HG03521 (cell line): ENCODE measurements around the gene FAM174A.

Experiments used
- ATAC-seq: cut with Tn5 transposase; IDR thresholded peaks from one replicate; pipeline ENCODE4 v1.9.1; 2021; ENCODE audit warnings: mild to moderate bottlenecking, moderate library complexity; ENCODE audit not compliant: unreplicated experiment

Gene FAM174A

DNA sequence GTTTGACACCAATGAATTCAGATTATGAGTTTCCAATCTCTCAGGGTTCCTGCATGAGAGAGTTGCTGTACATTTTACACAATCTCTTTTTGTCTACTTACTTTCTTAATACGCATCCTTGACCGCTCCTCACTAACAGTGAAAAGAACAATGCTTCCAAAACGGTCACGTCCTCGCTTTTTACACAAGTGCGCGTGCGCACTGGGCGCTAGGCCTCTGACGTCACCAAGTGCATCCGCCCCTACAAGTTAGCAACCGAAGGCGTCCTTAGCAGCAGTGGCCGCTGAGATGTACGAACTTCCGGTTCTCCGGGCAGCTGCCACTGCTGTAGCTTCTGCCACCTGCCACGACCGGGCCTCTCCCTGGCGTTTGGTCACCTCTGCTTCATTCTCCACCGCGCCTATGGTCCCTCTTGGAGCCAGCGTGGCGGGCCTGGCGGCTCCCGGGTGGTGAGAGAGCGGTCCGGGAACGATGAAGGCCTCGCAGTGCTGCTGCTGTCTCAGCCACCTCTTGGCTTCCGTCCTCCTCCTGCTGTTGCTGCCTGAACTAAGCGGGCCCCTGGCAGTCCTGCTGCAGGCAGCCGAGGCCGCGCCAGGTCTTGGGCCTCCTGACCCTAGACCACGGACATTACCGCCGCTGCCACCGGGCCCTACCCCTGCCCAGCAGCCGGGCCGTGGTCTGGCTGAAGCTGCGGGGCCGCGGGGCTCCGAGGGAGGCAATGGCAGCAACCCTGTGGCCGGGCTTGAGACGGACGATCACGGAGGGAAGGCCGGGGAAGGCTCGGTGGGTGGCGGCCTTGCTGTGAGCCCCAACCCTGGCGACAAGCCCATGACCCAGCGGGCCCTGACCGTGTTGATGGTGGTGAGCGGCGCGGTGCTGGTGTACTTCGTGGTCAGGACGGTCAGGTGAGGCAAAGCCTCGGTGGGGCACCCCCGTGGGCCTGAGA, at the start of gene FAM174A:
Gene FAM174A (plus strand): TSS at position 315 of the 946 bp plus-strand sequence. CDS start 157 bp downstream, at position 472.
- ATAC-seq, result peak; percentile 98

DNA sequence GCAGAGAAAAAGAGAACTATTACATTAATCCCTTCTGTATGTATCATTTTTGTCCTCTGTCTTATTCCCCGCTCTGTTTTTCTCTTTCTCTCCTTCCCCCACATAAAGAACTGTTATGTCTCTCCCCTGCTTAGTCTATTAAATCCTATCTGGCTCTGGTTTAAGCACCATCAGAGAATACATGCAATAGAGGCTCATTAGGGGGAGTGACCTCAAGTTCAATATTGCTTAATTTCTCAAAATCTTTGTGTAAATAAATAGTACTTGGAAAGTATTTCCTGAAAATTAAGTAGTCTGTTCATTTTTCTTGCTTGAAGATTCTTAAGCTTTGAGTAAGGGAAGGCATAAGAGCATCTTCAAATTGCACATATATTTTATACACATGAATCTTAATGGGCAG, 41.2 kb upstream of the FAM174A start:
- ATAC-seq, result no peak

DNA sequence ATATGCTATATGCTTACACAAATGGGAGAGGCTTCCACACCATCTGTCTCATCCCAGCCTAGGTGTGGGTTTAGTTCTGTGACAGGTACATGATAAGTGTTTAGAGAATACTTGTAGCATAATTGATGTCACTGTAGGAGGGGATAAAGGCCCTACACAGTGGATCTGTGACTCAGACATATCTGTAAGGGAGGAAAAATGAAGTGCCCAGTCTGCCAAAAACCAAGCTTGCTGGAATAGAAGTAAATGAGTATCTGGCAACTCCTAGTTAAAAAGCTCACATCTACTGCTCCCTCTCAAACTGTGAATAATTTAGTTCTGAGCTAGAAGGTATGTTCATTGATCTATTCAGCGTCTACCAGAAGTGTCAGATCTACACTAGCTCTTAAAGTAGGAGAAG, 38.9 kb upstream of the FAM174A start:
- no peak for ATAC-seq

DNA sequence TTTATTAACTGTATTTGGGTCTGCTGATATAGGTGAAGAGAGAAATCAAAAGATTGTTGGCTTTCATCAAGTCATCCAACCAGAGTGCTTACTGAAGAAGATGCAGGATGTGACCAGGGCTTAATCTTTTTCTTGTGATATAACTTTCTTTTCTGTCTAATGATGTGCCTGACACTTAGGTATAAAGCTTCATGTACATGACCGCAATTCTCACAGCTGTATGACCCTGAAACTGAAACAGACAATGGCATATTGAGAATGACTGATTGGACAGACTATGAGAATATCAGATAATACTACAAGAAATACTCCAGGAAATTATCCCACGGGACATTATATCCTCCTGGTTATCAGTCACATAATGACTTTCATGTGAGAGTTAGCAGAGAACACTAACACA, 32.5 kb upstream of the FAM174A start:
- no peak for ATAC-seq

DNA sequence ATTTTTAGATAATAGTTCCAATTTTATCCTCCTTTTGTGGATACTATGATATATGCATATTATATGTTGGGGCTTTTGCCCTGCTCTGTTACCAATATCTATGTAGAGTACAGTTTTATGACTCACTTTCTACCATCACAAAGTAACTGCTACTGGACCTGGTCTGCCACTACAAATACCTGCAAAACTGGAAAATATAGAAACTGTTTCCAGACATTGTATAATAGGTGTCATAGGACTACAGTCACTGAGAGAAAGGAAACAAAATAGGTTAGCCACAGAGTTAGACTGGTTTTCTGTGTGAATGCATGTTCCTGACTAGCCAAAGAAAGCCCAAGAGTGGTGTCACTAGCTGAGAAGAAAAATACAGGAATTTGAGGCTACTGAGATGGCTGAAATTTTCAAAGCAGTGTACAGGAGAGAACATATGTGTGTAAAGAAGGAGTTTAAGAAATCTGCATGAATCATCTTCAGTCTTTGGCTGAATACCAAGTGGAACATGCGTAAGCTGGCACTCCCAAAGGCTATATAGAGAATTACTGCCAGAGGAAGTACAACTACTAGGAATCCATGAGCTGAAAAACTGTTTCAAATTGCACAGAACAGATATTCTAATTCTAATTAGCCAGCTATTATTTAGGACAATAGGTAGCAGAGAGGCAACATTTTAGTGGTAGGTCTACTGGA, 29.0 kb upstream of the FAM174A start:
- no peak for ATAC-seq

DNA sequence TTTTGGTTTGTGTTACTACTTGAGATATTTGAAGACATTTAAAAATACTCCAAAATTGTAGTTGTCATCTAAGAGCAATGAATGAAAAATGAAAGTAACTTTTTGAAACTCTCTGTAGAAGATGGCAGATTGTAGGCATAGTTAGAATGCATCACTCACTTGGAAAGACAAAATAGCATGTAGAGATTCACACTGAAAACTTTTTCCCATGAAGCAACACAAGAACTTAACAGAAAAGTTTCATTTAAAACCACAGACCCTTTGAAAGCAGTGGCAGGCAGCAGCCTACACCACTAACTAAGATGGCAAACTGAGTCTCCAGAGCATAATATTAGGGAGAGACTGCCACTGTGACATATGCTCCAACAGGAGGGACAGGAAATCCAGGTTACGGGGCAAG, 18.9 kb upstream of the FAM174A start:
- ATAC-seq, result no peak

DNA sequence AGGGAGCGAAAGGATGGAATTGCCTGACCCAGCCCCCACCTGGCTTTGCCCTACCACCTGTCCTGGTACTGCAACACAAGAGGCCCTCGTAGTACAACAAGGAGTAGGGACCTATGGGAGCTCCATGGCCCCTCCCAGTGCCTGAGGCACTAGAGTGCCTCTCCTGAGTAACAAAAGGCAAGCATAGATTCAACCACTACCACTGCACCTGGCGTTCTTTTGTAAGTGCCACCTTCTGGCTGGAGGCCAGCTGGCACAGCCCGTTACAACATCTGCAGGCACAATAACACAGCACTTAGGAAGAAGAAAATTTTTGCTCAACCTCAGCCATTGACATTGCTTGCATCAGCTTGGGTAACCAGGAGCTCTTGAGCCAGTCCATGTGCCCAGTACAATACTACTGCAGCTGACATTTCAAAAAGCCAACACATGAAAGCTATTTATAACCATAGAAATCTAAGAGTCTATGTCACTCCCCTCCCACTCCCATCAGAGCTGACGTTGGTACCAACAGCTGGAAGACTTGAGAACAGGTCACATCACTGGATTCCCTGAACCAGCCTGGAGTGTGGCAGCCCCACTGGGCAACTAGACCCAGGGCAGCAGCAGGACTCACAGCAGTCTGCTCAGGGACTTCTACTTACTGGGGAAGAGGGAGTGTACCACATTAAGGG, 17.7 kb upstream of the FAM174A start:
- no peak for ATAC-seq

DNA sequence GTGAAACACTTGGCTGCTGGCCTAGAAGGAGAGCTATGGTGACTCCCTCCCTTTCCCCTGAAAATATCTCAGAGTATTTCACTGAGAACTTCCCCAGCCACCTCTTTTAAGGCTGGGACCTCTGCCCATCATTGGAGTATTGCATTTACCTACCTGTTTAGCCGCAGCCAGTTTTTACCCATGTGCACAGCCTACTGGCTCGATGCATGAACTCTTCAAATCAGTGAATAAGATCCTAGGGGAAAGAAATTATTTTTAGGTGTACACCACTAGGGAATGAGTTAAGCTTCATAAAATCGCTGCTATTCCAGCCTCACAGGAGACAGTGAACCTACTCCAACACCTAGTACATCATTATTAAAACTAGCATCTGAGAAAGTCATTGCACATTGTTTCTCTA, 16.8 kb upstream of the FAM174A start:
- no peak for ATAC-seq

DNA sequence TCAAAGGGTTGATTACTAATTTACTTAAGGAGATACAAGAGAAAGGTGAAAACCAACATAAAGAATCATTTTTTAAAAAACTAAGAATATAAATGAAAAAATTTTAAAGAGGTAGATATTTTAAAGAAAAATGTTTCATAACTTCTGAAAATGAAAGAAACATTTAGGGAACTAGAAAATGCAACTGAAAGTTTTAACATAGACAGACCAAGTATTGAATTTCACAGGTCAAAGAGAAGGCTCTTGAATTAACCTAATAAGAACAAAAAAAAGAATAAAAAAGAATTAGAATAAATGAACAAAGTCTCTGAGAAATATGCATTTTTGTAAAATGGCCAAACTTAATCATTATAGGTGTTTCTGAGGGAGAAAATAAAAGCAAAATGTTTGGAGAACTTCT, 16.1 kb upstream of the FAM174A start:
- peak; percentile 60 for ATAC-seq

DNA sequence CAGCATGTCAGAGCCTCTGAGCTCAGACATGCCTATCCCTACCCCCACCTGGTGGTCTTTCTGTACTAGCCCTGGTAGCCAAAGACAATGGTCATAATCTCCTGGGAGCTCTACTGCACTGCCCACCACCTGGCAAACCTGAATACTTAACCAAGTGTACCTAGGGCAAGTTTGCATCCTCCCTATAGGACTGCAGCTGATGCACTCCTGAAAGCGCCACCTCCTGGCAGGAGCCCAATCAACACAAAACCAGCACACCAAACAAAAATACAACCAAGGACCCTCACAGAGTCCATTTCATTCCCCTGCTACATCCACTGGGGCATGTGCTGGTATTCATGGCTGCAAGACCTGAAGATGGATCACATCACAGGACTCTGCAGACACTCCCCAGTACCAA, 14.8 kb upstream of the FAM174A start:
- ATAC-seq, result no peak

DNA sequence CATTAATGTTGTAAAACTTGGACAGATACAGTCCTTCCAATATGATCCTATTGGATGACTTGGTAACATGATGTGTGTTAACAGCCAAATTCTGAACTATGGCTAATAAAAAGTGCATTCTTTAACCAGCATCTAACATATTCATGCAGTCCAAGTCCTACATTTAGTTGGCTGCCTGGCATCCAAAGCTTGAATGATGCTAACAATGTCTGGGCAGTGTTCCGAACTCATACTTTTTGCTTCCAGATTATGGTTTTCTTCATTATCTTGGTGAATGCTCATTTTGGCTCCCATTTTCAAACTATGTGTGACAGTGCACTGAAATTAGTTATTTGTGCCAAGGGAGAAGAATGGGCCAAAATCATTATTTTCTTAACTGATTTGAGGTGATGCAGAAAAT, 2.8 kb downstream of the FAM174A start:
- ATAC-seq, result no peak

DNA sequence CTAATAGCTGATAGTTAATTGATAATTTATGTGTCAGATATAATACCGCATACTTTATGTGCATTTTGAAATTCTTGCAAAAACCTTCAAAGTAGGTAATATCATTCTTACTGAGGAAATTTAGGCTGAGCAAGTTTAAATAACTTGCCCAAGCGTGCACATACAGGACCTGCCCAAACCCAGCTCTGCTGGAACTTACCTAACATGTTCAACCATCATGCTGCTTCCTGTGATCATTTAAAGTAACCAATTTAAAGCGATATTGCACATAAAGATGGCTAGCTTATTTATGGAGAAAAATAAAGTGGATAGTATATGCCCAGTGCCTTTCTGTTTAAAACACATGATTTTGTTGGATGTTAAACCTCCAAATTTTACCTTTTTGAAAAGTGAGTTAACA, 4.3 kb downstream of the FAM174A start:
- ATAC-seq, result no peak

DNA sequence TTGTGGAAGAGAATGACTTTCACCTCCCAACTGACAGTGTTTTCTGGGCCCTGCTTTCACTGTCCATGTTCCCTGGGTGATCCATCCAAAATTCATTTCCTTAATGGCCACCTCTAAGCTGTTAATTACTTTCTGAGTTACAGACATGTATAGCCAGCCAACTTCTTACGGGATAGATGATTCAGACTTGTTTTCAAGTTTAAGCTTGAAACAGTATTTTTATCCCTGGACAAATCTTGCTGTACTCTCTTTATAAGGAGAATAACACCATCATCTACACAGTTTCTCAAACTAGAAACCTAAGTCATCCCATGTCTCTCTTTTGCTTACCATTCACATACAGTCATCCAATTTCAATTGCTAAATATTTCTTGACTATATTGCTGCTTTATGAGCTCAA, 6.9 kb downstream of the FAM174A start:
- no peak for ATAC-seq

DNA sequence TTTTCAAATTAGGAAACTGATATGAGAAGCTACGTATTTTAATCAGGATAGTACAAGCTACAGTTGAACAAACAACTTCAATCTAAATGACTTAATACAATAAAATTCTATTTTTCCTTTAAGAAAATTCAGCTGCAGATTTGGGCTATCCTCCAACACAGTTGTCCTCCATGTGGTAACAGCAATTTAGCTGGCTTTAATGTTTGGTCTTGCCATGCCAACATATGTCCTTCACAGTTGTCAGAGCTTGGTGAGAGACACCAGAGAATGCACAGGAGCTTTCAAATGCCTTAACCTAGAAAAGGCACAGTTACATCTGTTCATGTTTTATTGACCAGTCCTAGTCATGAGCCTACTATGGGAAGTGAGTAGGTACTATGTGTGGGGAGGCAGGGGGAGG, 10.8 kb downstream of the FAM174A start:
- no peak for ATAC-seq

DNA sequence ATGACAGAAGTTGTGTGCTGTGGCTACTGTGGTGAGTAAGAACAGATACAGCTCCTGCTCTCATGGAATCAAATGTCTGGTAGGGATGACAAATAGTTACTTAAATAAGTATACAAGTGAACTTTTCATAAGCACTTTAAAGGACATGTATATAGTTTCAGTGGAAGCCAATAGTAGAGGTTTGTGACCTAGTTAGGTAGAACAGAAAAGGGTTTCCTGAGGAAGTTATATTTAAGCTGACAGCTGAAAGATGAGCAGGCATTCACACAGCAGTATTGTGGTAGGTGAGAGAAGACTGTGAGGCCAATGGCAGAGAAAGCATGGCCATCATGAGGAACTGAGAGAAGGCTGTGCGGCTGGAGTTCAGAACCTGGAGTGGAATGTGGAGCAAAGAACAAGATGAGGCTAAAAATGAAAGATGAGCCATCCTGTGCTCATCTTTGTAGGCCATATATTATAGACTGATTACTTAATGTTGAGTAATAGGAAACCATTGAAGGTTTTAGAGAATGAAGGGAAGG, 15.4 kb downstream of the FAM174A start:
- peak; percentile 83 for ATAC-seq

DNA sequence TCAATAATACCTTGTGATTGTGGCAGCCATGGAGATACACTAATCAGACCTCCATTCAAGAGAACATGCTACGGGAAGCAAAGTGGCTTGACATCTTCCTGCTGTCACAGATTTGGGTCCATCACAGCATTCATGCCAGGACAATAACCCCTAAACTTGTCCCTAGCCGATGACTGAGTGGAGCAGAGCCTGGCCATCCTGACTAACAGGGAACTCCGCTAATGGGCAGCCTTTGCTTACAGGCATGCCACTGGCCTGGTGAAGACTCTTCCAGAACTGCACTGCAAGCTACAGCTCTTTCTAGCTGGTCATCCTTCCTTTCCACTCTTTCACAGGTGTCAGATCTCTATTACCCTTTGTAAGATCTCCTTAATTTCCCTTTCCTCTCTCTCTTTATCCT, 16.0 kb downstream of the FAM174A start:
- no peak for ATAC-seq

DNA sequence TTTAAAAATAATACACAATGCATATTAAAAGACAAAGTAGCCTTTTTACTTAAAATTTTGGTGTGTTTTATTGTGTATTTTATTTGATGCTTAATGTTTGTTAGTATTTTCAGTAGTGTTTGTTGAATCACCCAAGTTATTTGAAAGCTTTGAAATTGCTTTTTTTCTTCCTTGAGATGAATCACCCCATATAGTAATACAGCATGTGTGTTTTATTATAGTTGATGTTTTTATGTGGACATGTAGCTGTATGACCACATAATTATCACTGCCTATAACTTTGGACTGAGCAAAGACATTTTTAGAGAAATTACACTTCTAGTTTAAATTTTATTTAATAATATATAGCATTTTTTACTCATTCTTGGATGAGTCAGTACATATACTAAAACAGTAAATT, 18.0 kb downstream of the FAM174A start:
- ATAC-seq, result no peak

DNA sequence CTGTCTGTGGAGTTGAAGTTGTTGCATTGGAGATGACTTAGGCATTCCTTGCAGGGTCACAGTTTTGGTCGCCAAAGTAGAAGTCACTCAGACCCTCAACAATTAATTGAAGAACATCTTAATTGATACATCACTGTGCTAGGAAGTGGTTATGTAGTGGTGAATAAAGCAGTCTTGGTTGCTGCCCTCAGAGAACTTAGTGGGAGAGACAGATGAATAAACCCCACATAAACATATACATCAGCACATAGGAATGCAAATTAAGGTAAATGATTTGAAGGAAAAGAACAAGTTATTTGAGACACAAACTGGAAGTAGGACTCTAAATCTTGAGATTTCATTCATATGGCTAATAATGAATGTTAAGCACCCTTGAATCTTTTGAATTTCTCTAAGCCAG, 25.7 kb downstream of the FAM174A start:
- ATAC-seq, result no peak

DNA sequence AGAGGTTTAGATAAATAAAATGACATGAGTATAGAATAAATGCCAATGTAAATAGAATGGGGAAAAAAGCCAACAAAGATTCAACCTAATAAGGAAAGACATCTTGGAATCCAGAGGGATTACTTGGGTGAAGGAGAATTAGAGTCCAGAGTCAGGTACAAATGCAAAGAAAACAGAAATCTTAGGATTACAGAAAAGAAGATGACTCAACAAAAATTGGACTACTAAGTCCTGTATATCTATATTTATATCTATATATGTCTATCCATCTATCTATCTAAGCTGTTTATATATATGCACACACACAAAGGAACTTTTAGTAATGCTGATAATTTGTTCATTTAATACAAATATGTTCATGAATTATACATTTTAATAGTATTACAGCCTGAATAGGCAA, 27.6 kb downstream of the FAM174A start:
- no peak for ATAC-seq

DNA sequence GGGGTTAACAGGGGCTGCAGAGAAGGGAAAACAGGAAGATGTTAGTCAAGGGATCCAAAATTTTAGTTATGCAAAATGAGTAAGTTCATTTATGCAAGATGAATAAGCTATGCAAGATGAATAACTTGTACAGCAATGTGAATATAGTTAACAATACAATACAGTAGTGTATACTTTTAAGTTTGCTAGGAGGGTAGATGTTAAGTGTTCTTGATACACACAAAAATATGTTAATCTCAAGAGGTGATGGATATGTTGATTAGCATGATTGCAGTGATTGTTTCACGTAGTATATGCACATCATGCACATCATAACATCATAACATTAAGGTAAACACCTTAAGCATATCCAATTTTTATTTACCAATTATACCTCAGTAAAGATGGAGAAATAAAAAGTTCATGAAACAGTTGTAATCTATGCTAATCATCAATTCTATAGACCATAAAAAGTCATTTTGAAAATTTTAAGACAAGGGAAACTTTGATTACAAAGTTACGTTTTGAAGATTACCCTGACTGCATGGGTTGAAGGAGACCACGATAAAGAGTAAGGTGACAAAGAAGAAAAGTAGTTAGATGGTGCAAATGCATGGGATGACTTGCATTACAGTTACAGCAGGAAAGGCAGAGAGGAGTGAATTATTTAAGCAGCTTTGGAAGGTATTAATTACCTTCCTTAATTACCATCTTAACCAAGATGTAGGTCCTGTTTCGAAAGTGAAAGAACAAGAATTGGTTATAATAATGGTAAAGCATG, 31.4 kb downstream of the FAM174A start:
- no peak for ATAC-seq

DNA sequence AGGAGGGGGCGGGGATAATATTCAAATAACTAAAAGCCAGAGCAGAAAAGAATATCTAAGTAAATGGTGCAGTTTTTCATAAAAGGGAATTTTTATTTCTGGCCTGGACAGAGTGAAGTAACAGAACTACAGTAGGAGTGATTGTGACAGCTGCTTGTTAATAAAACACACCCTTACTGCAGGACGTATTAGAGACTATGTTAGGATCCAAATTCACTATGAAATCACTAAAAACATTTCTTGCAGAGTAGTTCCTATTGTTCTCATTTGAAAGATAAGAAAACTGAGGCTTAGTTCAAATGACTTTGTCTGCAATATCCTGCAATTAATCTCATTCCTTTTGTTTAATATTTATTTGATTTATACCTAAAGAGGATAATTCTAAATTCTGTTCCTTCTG, 39.5 kb downstream of the FAM174A start:
- no peak for ATAC-seq
